Esophagus squamous epithelium (tissue), 4 donors: Measurements from ENCODE around the gene GLP2R.

Experiments
- CTCF ChIP-seq, 6 experiments: fragments of 450-650 bp in 4 of 6; fragments of 200-600 bp in 2 of 6; sonication (generic) in 2 of 6; IDR thresholded peaks; one replicate each; pipeline ENCODE4 v1.5.1; 2016 to 2019; ENCODE audit warnings: antibody characterized with exemption in 6 of 6, mild to moderate bottlenecking in 4 of 6, moderate library complexity in 4 of 6
- POLR2A ChIP-seq, 4 donors: fragments of 450-650 bp; IDR thresholded peaks; one replicate each; pipeline ENCODE4 v1.6.1; 2017; ENCODE audit warnings: antibody characterized with exemption in 4 of 4, mild to moderate bottlenecking in 4 of 4, moderate library complexity in 3 of 4

- TF ChIP-seq POLR2A (IDR thresholded peaks at IDR 0.05) (no peak), CTCF (IDR thresholded peaks at IDR 0.05) (no peak)
These were observed 104.1 kb downstream of the GLP2R start for GRCh38 chr17:9929871-9930270.
